ENCODE measurements around the gene FAM229A. TPM values are rescaled to one million over a fixed set of nuclear protein-coding genes. Genes with fewer than 3 reads are reported as not detected.

FAM229A gene, protein sequence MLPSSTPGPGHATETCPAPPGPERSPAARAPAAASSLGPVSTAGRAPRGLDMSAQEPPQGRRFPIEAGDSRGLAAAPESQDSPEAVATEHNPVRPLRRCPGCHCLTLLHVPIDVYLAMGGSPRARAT
- total RNA-seq: 10.1 TPM

DNA sequence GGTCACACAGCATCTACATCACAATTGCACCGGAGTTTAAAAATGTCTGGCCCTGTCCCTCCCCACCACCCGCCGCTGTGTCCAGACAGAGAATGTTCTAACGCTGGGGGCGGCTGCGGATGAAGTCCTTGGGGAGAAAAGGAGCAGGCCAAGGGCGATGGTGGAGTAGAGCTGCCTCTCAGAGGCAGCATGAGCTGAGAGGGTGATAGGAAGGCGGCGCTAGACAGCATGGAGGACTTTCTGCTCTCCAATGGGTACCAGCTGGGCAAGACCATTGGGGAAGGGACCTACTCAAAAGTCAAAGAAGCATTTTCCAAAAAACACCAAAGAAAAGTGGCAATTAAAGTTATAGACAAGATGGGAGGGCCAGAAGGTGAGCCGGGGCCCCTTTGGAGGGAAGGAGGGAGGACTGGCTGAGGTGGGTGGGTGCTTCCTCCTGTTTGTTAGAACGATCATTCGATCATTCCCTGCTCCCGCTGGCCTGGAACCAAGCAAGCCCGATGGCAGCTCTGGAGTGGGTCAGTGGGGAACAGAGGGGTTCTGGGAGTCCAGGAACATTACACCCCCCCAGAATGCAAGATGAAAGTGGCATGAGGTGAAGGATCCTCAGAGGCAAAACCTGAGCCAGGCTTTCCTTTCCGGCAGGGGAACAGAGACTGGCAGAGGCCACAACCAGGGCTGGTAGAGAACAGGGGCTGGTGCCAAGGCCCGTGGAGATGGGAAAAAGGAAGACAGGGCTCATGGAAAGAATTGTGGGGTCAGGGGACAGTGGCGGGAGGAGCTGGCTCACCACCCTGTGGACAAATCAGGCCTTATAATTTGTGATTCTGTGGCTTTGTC lies at the start of gene FAM229A, which contains the start of gene TSSK3:
Gene FAM229A, minus strand, starts transcription at position 12 of the 840 bp plus-strand sequence. CDS start 394 bp downstream, outside the sequence.
Gene TSSK3, plus strand, starts transcription at position 66 of the 840 bp plus-strand sequence. Its CDS starts 163 bp downstream, at position 229.
- no peaks in the 10 kb centered on the region for H3K27me3 ChIP-seq
- peak within 1 kb of the TSS; percentile 35 to 45 for H3K4me3 ChIP-seq
- peak within 1 kb of the TSS; percentile 42 for H3K27ac ChIP-seq
- intact Hi-C loops (cut with DNase I): no loop called here
- H3K36me3 ChIP-seq: peaks cover 0 to 30% of the 10 kb centered on the region in 2 donors
- H3K9me3 ChIP-seq: no peaks in the 10 kb centered on the region
- H3K4me1 ChIP-seq: peaks cover 21% of the 10 kb centered on the region
- no peak for DNase-seq (ENCODE audit: extremely low spot score in 2 of 2)
- TF ChIP-seq POLR2AphosphoS5 (IDR thresholded peaks at IDR 0.05; ENCODE audit: insufficient read depth in 1 of 2, low read depth in 1 of 2) (no peak), POLR2A (IDR thresholded peaks at IDR 0.05) (no peak)
- TF ChIP-seq, protein P1, sequence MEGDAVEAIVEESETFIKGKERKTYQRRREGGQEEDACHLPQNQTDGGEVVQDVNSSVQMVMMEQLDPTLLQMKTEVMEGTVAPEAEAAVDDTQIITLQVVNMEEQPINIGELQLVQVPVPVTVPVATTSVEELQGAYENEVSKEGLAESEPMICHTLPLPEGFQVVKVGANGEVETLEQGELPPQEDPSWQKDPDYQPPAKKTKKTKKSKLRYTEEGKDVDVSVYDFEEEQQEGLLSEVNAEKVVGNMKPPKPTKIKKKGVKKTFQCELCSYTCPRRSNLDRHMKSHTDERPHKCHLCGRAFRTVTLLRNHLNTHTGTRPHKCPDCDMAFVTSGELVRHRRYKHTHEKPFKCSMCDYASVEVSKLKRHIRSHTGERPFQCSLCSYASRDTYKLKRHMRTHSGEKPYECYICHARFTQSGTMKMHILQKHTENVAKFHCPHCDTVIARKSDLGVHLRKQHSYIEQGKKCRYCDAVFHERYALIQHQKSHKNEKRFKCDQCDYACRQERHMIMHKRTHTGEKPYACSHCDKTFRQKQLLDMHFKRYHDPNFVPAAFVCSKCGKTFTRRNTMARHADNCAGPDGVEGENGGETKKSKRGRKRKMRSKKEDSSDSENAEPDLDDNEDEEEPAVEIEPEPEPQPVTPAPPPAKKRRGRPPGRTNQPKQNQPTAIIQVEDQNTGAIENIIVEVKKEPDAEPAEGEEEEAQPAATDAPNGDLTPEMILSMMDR (IDR thresholded peaks at IDR 0.05): no peak

GRCh38 chr1:32411261-32411660 lies 49.0 kb upstream of the FAM229A start:
- intact Hi-C loops (cut with DNase I): no loop called here
- TF ChIP-seq POLR2AphosphoS5 (IDR thresholded peaks at IDR 0.05; ENCODE audit: insufficient read depth in 1 of 2, low read depth in 1 of 2): no peak
- no peak for TF ChIP-seq POLR2A (IDR thresholded peaks at IDR 0.05)
- TF ChIP-seq, protein P1 (IDR thresholded peaks at IDR 0.05): no peak
- no peak for DNase-seq (ENCODE audit: extremely low spot score in 2 of 2)

DNA sequence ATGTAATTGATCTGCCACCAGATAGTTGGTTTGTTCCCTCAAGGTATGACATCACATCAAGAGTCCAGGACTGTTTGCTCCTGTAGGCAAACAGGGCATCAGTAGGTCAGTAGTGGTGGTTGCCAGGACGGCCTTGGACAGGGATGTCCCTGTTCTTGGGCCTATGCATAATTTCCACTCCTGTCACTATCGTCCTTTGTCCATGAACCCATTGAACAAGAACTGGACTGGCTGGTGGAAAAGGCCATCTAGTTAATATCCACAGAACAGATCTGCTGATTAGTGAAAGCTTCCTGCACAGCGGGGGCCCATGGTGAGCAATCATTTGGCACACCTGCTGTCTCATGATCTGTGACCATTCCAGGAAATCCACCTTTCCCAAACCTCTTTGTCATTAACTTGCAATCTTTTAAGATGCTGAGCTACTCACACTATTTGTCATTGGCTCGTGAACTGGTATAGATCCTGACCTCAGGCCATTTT lies 44.4 kb upstream of the FAM229A start:
- TF ChIP-seq POLR2A (IDR thresholded peaks at IDR 0.05): no peak
- TF ChIP-seq POLR2AphosphoS5 (IDR thresholded peaks at IDR 0.05; ENCODE audit: insufficient read depth in 1 of 2, low read depth in 1 of 2): no peak
- TF ChIP-seq, protein P1 (IDR thresholded peaks at IDR 0.05): no peak
- H3K27ac ChIP-seq: no peak overlapping the region
- H3K9me3 ChIP-seq: no peaks in the 10 kb centered on the region
- H3K4me3 ChIP-seq: no peak overlapping the region
- DNase-seq (ENCODE audit: extremely low spot score in 2 of 2): no peak
- intact Hi-C loops (cut with DNase I): no loop called here
- no peaks in the 10 kb centered on the region for H3K4me1 ChIP-seq
- no peaks in the 10 kb centered on the region for H3K27me3 ChIP-seq
- H3K36me3 ChIP-seq: no peaks in the 10 kb centered on the region

More at GRCh38 chr1:32411261-32411660, 49.0 kb upstream of the FAM229A start:
- Histone ChIP-seq H3K4me3 (no peak overlapping the region), H3K36me3 (no peaks in the 10 kb centered on the region), H3K9me3 (peaks cover 5% of the 10 kb centered on the region), H3K27me3 (no peaks in the 10 kb centered on the region), H3K27ac (no peak overlapping the region), H3K4me1 (no peaks in the 10 kb centered on the region)

GRCh38 chr1:32405672-32406467 lies 43.6 kb upstream of the FAM229A start:
- H3K27me3 ChIP-seq: no peaks in the 10 kb centered on the region
- H3K9me3 ChIP-seq: no peaks in the 10 kb centered on the region
- no peak for DNase-seq (ENCODE audit: extremely low spot score in 2 of 2)
- intact Hi-C loops (cut with DNase I): no loop called here
- no peaks in the 10 kb centered on the region for H3K36me3 ChIP-seq
- H3K4me1 ChIP-seq: no peaks in the 10 kb centered on the region
- no peak for TF ChIP-seq POLR2A (IDR thresholded peaks at IDR 0.05)
- TF ChIP-seq, protein P1 (IDR thresholded peaks at IDR 0.05): no peak
- TF ChIP-seq POLR2AphosphoS5 (IDR thresholded peaks at IDR 0.05; ENCODE audit: insufficient read depth in 1 of 2, low read depth in 1 of 2): no peak
- no peak overlapping the region for H3K27ac ChIP-seq
- no peak overlapping the region for H3K4me3 ChIP-seq
